Psoas muscle (tissue), 8 donors: Measurements from ENCODE around the gene TENT4A. TPM values are rescaled to one million over a fixed set of nuclear protein-coding genes. Genes with fewer than 3 reads are reported as not detected.

ENCODE experiments used
- ATAC-seq, 4 donors: fragments of 200-7000 bp; cut with Tn5 transposase; one replicate each; pipeline ENCODE4 v1.9.1; 2020; ENCODE audit warnings: moderate library complexity in 3 of 4, mild to moderate bottlenecking in 2 of 4
- DNase-seq, 2 donors: peaks; one replicate each; pipeline ENCODE4 v3.0.0-alpha.2; 2020
- H3K27ac ChIP-seq: fragments of 200-600 bp; one replicate; pipeline ENCODE4 v1.8.0; 2022
- H3K27me3 ChIP-seq, 3 donors: fragments of 200-600 bp in 1 of 3; one replicate each; pipeline versions ENCODE4 v1.6.1 to v1.8.0; 2013 to 2022; ENCODE audit warnings: low read length in 2 of 3, mild to moderate bottlenecking in 2 of 3, moderate library complexity in 1 of 3; ENCODE audit not compliant: insufficient read depth in 3 of 3
- H3K36me3 ChIP-seq, 2 donors: fragments of 200-600 bp in 1 of 2; one replicate each; pipeline versions ENCODE4 v1.6.1 to v1.8.0; 2013 to 2022; ENCODE audit warnings: low read depth in 1 of 2, mild to moderate bottlenecking in 1 of 2, moderate library complexity in 1 of 2; ENCODE audit not compliant: insufficient read depth in 1 of 2
- H3K4me1 ChIP-seq: fragments of 200-600 bp; one replicate; pipeline ENCODE4 v1.8.0; 2022
- H3K4me3 ChIP-seq: fragments of 200-600 bp; one replicate; pipeline ENCODE4 v1.8.0; 2022; ENCODE audit warnings: mild to moderate bottlenecking
- H3K9me3 ChIP-seq: fragments of 200-600 bp; one replicate; pipeline ENCODE4 v1.8.0; 2022
- WGBS, 3 donors: extraction: QIAGEN DNeasy Blood & Tissue Kit; methylation state at CpG; one replicate each; pipeline versions ENCODE4 v1.1.6 to v1.1.7; 2013; 5-methylcytosine and 5-hydroxymethylcytosine counted together
- intact Hi-C, 2 donors: fragments of 100-400 bp; cut with DNase I; formaldehyde crosslinking; loops; one replicate each; pipeline versions ENCODE4 v1.11.0 to v1.14.2; 2022
- polyA plus RNA-seq, 3 donors: library from polyadenylated mRNA; stranded (reverse); fragments of 200-250 nt; gene quantifications; one replicate each; pipeline ENCODE4 v1.2.3, GENCODE V29; 2013
- total RNA-seq, 4 donors: library from RNA; stranded (reverse); fragmentation: NEBNext Ultra II Directional in 2 of 4; extraction: Animal tissue kit (Norgen Biotek cat#: 25700) in 2 of 4; gene quantifications; one replicate each; pipeline versions ENCODE4 v1.2.1 to v1.2.4, GENCODE V29; 2021 to 2023
- TF ChIP-seq, protein P1 (sequence below): fragments of 200-600 bp; IDR thresholded peaks from one replicate; pipeline ENCODE4 v1.8.0; 2022; ENCODE audit warnings: antibody characterized with exemption
- donor health status: healthy with polysubstance abuse.
- donor health status: DM: no; HTN: no; CAD: no; lungs with moderate emphysema.
- donor health status: Bipolar disorder and iron deficiency.
- donor health status: healthy.
- donor health status: DM: yes; HTN: yes; CAD: no.
- donor health status: DM: no; HTN: no; CAD: no.
- donor health status: DM: no; HTN: no; CAD: no.
- donor health status: DM: yes; HTN: yes; CAD: no.

The TENT4A gene
- total and polyA plus RNA-seq, 7 donors, result 5.0 to 19.2 (median 12.7) TPM

DNA sequence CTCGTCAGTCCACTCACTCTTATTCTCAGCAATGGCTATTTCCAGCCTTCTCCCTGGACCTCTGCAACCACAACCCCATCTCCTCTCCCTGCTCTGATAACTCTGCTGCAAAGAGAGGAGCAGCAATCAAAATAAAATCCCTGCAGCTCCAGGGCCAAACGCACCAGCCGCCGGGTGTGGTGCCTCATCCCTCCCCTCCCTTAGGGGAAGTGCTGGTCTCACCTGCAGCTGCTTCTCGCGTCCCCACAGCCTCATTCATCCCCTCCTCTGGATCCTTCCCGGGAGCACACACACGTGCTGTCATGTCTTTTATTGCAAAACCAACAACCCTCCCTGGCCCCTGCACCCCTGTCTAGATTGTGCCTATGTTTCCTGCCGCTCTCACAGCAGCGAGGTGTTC is 77.8 kb downstream of the TENT4A start:
- Histone ChIP-seq H3K27me3 (peaks cover 0 to 7% (median 0%) of the 10 kb centered on the region in 3 donors), H3K27ac (no peak overlapping the region), H3K4me1 (no peaks in the 10 kb centered on the region), H3K36me3 (no peaks in the 10 kb centered on the region), H3K9me3 (no peaks in the 10 kb centered on the region), H3K4me3 (no peak overlapping the region)
- WGBS, 3 donors, result 38 to 47% (median 42%) methylated on average over 10 of the region's 10 CpGs
- ATAC-seq, result no peak
- TF ChIP-seq, protein P1, sequence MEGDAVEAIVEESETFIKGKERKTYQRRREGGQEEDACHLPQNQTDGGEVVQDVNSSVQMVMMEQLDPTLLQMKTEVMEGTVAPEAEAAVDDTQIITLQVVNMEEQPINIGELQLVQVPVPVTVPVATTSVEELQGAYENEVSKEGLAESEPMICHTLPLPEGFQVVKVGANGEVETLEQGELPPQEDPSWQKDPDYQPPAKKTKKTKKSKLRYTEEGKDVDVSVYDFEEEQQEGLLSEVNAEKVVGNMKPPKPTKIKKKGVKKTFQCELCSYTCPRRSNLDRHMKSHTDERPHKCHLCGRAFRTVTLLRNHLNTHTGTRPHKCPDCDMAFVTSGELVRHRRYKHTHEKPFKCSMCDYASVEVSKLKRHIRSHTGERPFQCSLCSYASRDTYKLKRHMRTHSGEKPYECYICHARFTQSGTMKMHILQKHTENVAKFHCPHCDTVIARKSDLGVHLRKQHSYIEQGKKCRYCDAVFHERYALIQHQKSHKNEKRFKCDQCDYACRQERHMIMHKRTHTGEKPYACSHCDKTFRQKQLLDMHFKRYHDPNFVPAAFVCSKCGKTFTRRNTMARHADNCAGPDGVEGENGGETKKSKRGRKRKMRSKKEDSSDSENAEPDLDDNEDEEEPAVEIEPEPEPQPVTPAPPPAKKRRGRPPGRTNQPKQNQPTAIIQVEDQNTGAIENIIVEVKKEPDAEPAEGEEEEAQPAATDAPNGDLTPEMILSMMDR, result no peak
- no peak for DNase-seq
- intact Hi-C loops, result no loop called here

DNA sequence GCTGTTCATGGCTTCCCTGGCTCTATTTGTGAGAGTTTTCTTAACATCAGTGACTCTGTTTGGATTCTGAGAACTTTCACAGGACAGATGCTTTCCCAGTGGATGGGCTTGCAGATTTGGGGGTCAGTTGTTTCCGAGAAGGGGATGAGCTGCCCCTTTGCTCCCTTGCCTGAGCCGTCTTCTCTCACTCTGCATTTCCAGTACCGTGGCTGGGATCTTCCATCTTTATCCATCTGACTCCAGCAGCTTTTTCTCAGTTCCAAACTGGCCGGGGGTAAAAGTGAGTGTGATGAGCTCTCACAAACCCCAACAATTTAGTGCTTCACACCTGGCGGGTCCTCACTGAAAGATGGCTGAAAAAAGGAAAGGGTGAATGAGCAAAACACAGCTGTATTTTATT is 79.1 kb downstream of the TENT4A start:
- Histone ChIP-seq H3K36me3 (no peaks in the 10 kb centered on the region), H3K27me3 (peaks cover 0 to 7% (median 0%) of the 10 kb centered on the region in 3 donors), H3K4me1 (no peaks in the 10 kb centered on the region), H3K27ac (no peak overlapping the region), H3K9me3 (no peaks in the 10 kb centered on the region), H3K4me3 (no peak overlapping the region)
- intact Hi-C loops, result no loop called here
- no peak for ATAC-seq
- 77 to 84% (median 77%) methylated on average over 5 of the region's 5 CpGs for whole genome bisulfite sequencing, 3 donors
- DNase-seq, result no peak
- TF ChIP-seq, protein P1, result no peak

DNA sequence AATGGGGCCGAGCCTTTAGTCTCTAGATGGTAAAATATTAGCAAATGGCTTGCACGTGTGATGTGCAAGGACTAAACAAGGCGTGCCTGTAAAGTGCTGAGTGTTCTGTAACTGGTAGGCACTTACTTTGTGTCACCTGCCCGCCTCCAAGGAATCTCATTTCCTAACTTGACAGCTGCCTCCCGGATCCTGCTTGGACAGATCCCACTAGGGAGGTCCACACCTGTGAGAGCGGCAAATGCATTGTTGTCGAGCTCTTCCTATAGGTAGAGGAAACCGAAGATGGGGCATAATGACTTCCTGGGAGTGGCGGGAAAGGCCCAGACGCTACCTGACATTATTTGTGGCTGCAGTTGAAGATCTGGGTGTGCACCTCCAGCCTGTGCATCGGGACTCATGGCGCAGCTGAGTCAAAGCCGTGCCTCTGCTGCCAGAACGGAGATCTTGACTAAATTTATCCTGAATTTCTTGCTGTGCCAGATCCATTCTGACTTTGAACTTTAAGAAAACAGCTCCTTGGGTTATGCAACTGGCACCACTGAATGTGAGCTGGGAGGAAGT is 79.8 kb downstream of the TENT4A start:
- intact Hi-C loops, result no loop called here

GRCh38 chr5:6801236-6801635 is 88.0 kb downstream of the TENT4A start:
- WGBS, 3 donors, result 72 to 93% (median 74%) methylated on average over 5 of the region's 5 CpGs
- no peaks in the 10 kb centered on the region for H3K9me3 ChIP-seq
- DNase-seq, result no peak
- TF ChIP-seq, protein P1, result no peak
- no peaks in the 10 kb centered on the region for H3K36me3 ChIP-seq
- no peaks in the 10 kb centered on the region for H3K4me1 ChIP-seq
- H3K27ac ChIP-seq, result no peak overlapping the region
- intact Hi-C loops, result no loop called here
- H3K4me3 ChIP-seq, result no peak overlapping the region
- H3K27me3 ChIP-seq, result no peaks in the 10 kb centered on the region
- no peak for ATAC-seq

More for the DNA sequence above, 79.8 kb downstream of the TENT4A start:
- H3K27ac ChIP-seq, result no peak overlapping the region
- ATAC-seq (no peak), DNase-seq (no peak)
- TF ChIP-seq, protein P1, result no peak
- no peaks in the 10 kb centered on the region for H3K9me3 ChIP-seq
- no peak overlapping the region for H3K4me3 ChIP-seq
- 67 to 77% (median 67%) methylated on average over 14 of the region's 14 CpGs for WGBS, 3 donors
- no peaks in the 10 kb centered on the region for H3K4me1 ChIP-seq
- H3K36me3 ChIP-seq, result no peaks in the 10 kb centered on the region
- H3K27me3 ChIP-seq, result peaks cover 0 to 7% (median 0%) of the 10 kb centered on the region in 3 donors

GRCh38 chr5:6803981-6804550 is 90.8 kb downstream of the TENT4A start:
- ATAC-seq, result no peak
- intact Hi-C loops, result no loop called here
- no peaks in the 10 kb centered on the region for H3K36me3 ChIP-seq
- 40 to 50% (median 47%) methylated on average over 7 of the region's 7 CpGs for WGBS, 3 donors
- H3K4me3 ChIP-seq, result no peak overlapping the region
- H3K9me3 ChIP-seq, result peaks cover 3% of the 10 kb centered on the region
- no peaks in the 10 kb centered on the region for H3K27me3 ChIP-seq
- no peaks in the 10 kb centered on the region for H3K4me1 ChIP-seq
- DNase-seq, result no peak
- TF ChIP-seq, protein P1, result no peak
- H3K27ac ChIP-seq, result no peak overlapping the region
